Measurements from ENCODE around the gene HSPD1. TPM values are rescaled to one million over a fixed set of nuclear protein-coding genes. Genes with fewer than 3 reads are reported as not detected.
"Not testable (repeated sequence)": the region's sequence is repeated elsewhere in the genome, so short reads cannot be mapped to it uniquely, and the experiment has no call there.

Gene HSPD1
- total RNA-seq, 1 donor from 2014 or later, result 252 TPM

- intact Hi-C loops (cut with micrococcal nuclease), result loop anchor here (1.0 to 10.0 kb wide), 10 partner anchors 17 to 1798 kb away; partner anchors contain the start of genes CCDC150, GTF3C3, HSPE1 and MARS2
- Mint-ChIP-seq H3K27me3 (no peaks in the 10 kb centered on the region), H3K4me3 (peak overlapping the region; percentile 91), H3K4me1 (peaks cover 41% of the 10 kb centered on the region), H3K9me3 (no peaks in the 10 kb centered on the region), H3K36me3 (ENCODE audit: low read depth) (peaks cover 14% of the 10 kb centered on the region), H3K27ac (peak overlapping the region; percentile 94)
- ATAC-seq (ENCODE audit: low read depth), result no peak
- no peak for DNase-seq
- no peak for TF ChIP-seq CTCF (IDR thresholded peaks at IDR 0.05)
- POLR2A ChIA-PET, result interaction anchor here (0.7 to 7.5 kb wide), 14 partner anchors 11 to 1163 kb away, joined by 3 to 146 read pairs (median 4); partner anchors contain the start of genes GTF3C3, HSPD1, HSPE1 and MARS2
- CTCF ChIA-PET, result interaction anchor here (1.0 kb wide), 1 partner anchor 18 kb away, joined by 3 read pairs; the partner anchor contains the start of gene SF3B1
Observed at GRCh38 chr2:197452754-197453122, 46.9 kb downstream of the HSPD1 start.

GRCh38 chr2:197450935-197451358, 48.7 kb downstream of the HSPD1 start:
- POLR2A ChIA-PET, result interaction anchor here (1.2 to 7.5 kb wide), 2 partner anchors 16 to 49 kb away, joined by 4 to 146 read pairs; partner anchors contain the start of genes HSPD1, HSPE1 and SF3B1
- DNase-seq; H3K4me3 Mint-ChIP-seq; H3K27me3 Mint-ChIP-seq; H3K9me3 Mint-ChIP-seq; H3K27ac Mint-ChIP-seq; ATAC-seq (ENCODE audit: low read depth); CTCF ChIA-PET: not testable (repeated sequence)
- Mint-ChIP-seq H3K4me1 (peaks cover 34% of the 10 kb centered on the region), H3K36me3 (ENCODE audit: low read depth) (peaks cover 14% of the 10 kb centered on the region)
- intact Hi-C loops (cut with micrococcal nuclease), result loop anchor here (5.0 to 10.0 kb wide), 2 partner anchors 299 to 1796 kb away; partner anchors contain the start of gene SLC39A10

- no peaks in the 10 kb centered on the region for H3K9me3 Mint-ChIP-seq
- H3K27me3 Mint-ChIP-seq, result no peaks in the 10 kb centered on the region
- H3K36me3 Mint-ChIP-seq (ENCODE audit: low read depth), result peaks cover 12% of the 10 kb centered on the region
- H3K27ac Mint-ChIP-seq, result no peak overlapping the region
- no peak for TF ChIP-seq CTCF (IDR thresholded peaks at IDR 0.05)
- DNase-seq (no peak), ATAC-seq (ENCODE audit: low read depth) (no peak)
- POLR2A ChIA-PET, result interaction anchor here (1.2 to 7.5 kb wide), 2 partner anchors 15 to 49 kb away, joined by 4 to 146 read pairs; partner anchors contain the start of genes HSPD1, HSPE1 and SF3B1
- intact Hi-C loops (cut with micrococcal nuclease), result loop anchor here (5.0 to 10.0 kb wide), 2 partner anchors 298 to 1796 kb away; partner anchors contain the start of gene SLC39A10
- H3K4me3 Mint-ChIP-seq, result no peak overlapping the region
- CTCF ChIA-PET, result no interaction called here
- peaks cover 29% of the 10 kb centered on the region for H3K4me1 Mint-ChIP-seq
Observed at GRCh38 chr2:197450465-197450864, 49.2 kb downstream of the HSPD1 start.

GRCh38 chr2:197446844-197447243, 52.8 kb downstream of the HSPD1 start:
- Mint-ChIP-seq H3K9me3 (no peaks in the 10 kb centered on the region), H3K4me3 (no peak overlapping the region), H3K27me3 (no peaks in the 10 kb centered on the region), H3K36me3 (ENCODE audit: low read depth) (no peaks in the 10 kb centered on the region), H3K4me1 (peaks cover 2% of the 10 kb centered on the region), H3K27ac (no peak overlapping the region)
- TF ChIP-seq CTCF (IDR thresholded peaks at IDR 0.05), result no peak
- intact Hi-C loops (cut with micrococcal nuclease), result no loop called here
- CTCF ChIA-PET, result no interaction called here
- no peak for DNase-seq
- ATAC-seq (ENCODE audit: low read depth), result no peak
- POLR2A ChIA-PET, result interaction anchor here (2.4 kb wide), 1 partner anchor 12 kb away, joined by 6 read pairs; the partner anchor contains the start of gene SF3B1

- intact Hi-C loops (cut with micrococcal nuclease), result no loop called here
- CTCF ChIA-PET, result no interaction called here
- H3K4me1 Mint-ChIP-seq, result no peaks in the 10 kb centered on the region
Observed at GRCh38 chr2:197445746-197446145, 53.9 kb downstream of the HSPD1 start.

More at GRCh38 chr2:197445746-197446145, 53.9 kb downstream of the HSPD1 start:
- no peaks in the 10 kb centered on the region for H3K36me3 Mint-ChIP-seq (ENCODE audit: low read depth)
- POLR2A ChIA-PET, result interaction anchor here (2.4 kb wide), 1 partner anchor 11 kb away, joined by 6 read pairs; the partner anchor contains the start of gene SF3B1
- DNase-seq (no peak), ATAC-seq (ENCODE audit: low read depth) (no peak)
- no peak for TF ChIP-seq CTCF (IDR thresholded peaks at IDR 0.05)
- no peaks in the 10 kb centered on the region for H3K27me3 Mint-ChIP-seq
- H3K9me3 Mint-ChIP-seq, result no peaks in the 10 kb centered on the region
- H3K4me3 Mint-ChIP-seq, result no peak overlapping the region
- no peak overlapping the region for H3K27ac Mint-ChIP-seq

All from activated B cell treated with CpG ODN at 0.5 μM for 24 hours (primary cell).